Central memory CD8-positive, alpha-beta T cell (primary cell): ENCODE data around the gene NGB.
"Not testable (repeated sequence)": the region's sequence is repeated elsewhere in the genome, so short reads cannot be mapped to it uniquely, and the experiment has no call there.

ENCODE experiments used
- ATAC-seq: fragments of 150-1000 bp; cut with Tn5 transposase; replicated peaks from 2 replicates; pipeline ENCODE4 v1.10.0; 2022; ENCODE audit warnings: mild to moderate bottlenecking, moderate FRiP score, moderate number of reproducible peaks; ENCODE audit not compliant: poor library complexity, severe bottlenecking; ENCODE audit errors: extremely low read depth
- DNase-seq, 2 donors: peaks; one replicate each; pipeline ENCODE4 v3.0.0; 2021; ENCODE audit warnings: low spot score in 2 of 2
- H3K27ac Mint-ChIP-seq: one replicate; pipeline ENCODE4 v1.8.0; 2022; ENCODE audit warnings: low read depth, mild to moderate bottlenecking, moderate library complexity, mixed read lengths
- H3K27me3 Mint-ChIP-seq: one replicate; pipeline ENCODE4 v1.8.0; 2022; ENCODE audit warnings: mixed read lengths
- H3K36me3 Mint-ChIP-seq: one replicate; pipeline ENCODE4 v1.8.0; 2022; ENCODE audit warnings: mild to moderate bottlenecking, moderate library complexity, mixed read lengths; ENCODE audit not compliant: insufficient read depth
- H3K4me1 Mint-ChIP-seq: one replicate; pipeline ENCODE4 v1.8.0; 2022; ENCODE audit warnings: mixed read lengths
- H3K4me3 Mint-ChIP-seq: one replicate; pipeline ENCODE4 v1.8.0; 2022; ENCODE audit warnings: mild to moderate bottlenecking, moderate library complexity, mixed read lengths
- H3K9me3 Mint-ChIP-seq: one replicate; pipeline ENCODE4 v1.8.0; 2022; ENCODE audit warnings: mixed read lengths

The NGB gene

DNA sequence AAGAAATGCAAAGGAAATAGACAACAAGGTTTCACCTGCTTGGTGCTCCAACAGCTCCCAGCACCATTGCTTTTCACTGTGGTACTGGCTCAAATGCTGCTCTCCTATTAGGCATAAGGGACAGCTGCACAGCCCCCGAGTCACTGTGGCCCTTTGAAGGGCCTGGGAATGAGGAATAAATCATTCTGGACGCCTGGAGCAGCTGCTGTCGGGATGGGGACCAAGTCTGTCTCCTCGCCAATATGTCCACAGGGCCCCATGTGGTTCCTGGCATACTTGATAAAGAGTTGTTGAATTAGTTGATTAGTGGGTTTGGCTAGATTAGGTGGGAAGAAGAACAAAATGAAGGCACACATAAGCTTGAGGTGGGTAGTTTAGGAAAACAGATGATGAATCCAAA lies 13.1 kb upstream of the NGB start:
- H3K9me3 Mint-ChIP-seq: no peaks in the 10 kb centered on the region
- H3K4me3 Mint-ChIP-seq: no peak overlapping the region
- DNase-seq (no peak), ATAC-seq (no peak)
- no peaks in the 10 kb centered on the region for H3K4me1 Mint-ChIP-seq
- H3K27me3 Mint-ChIP-seq: no peaks in the 10 kb centered on the region
- peaks cover 6% of the 10 kb centered on the region for H3K36me3 Mint-ChIP-seq
- no peak overlapping the region for H3K27ac Mint-ChIP-seq

DNA sequence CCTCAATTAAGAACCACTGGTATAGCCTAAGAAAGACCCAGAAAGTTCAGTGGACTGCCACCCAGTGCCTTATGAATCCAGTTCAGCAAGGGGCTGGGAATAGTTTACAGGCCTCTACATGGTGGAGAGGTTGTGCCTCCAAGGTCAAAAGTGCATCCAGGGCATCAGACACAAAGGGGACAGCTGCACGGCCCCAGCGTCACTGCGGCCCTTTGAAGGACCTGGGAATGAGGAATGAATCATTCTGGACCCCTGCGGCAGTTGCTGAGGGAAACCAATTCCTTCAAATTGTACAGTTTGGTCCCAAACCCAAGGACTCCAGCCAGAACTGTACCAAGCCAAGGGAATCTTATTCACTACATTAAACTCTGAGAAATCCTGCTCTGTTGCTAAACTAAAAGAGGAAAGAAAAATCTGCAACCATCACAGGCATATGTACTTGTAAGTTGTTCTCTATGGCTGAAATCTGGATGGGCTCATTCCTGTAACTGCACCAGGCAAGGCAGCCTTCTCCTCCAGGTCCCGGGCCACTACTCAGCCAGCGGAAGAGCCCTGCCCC lies 10.9 kb upstream of the NGB start:
- Mint-ChIP-seq H3K36me3 (peaks cover 6% of the 10 kb centered on the region), H3K27me3 (no peaks in the 10 kb centered on the region), H3K9me3 (no peaks in the 10 kb centered on the region), H3K4me1 (no peaks in the 10 kb centered on the region), H3K4me3 (no peak overlapping the region), H3K27ac (no peak overlapping the region)
- DNase-seq (no peak), ATAC-seq (no peak)

DNA sequence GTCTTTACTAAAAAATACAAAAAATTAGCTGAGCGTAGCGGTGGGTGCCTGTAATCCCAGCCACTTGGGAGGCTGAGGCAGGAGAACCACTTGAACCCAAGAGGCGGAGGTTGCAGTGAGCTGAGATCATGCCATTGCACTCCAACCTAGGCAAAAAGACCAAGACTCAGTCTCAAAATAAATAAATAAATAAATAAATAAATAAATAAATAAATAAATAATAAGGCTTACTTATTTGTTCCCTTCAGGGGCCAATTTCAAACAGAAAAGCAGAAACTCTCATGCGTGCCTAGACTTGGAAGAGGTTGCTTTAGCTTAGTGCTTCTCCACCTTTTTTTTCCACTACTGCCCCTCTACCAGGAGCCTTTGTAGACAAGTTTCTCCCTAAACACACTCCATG lies 9.9 kb upstream of the NGB start:
- DNase-seq, H3K27ac Mint-ChIP-seq, ATAC-seq, H3K27me3 Mint-ChIP-seq, H3K4me1 Mint-ChIP-seq, H3K36me3 Mint-ChIP-seq, H3K4me3 Mint-ChIP-seq, H3K9me3 Mint-ChIP-seq: not testable (repeated sequence)

DNA sequence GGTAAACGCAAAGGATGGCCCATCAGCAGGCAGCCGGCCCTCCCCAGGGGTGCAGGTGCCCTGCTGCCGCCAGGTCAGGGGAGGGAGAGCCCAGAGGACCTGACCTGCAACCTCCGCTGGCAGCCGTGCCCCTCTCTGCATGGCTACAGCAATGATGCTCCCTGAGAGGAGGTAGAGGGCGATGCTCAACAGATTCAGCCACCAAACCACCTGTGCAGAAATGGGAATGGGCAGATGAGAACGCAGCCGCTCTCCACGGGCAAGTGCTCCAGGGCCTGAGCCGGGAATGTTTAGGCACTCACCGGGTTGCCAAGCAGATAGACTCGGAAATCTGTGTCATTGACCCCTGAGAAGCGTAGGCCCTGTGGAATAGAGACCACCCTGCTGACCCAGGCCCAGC lies 8.7 kb upstream of the NGB start:
- Mint-ChIP-seq H3K4me1 (no peaks in the 10 kb centered on the region), H3K4me3 (no peak overlapping the region), H3K36me3 (peaks cover 3% of the 10 kb centered on the region), H3K27ac (no peak overlapping the region), H3K27me3 (no peaks in the 10 kb centered on the region), H3K9me3 (no peaks in the 10 kb centered on the region)
- no peak for DNase-seq
- ATAC-seq: no peak

DNA sequence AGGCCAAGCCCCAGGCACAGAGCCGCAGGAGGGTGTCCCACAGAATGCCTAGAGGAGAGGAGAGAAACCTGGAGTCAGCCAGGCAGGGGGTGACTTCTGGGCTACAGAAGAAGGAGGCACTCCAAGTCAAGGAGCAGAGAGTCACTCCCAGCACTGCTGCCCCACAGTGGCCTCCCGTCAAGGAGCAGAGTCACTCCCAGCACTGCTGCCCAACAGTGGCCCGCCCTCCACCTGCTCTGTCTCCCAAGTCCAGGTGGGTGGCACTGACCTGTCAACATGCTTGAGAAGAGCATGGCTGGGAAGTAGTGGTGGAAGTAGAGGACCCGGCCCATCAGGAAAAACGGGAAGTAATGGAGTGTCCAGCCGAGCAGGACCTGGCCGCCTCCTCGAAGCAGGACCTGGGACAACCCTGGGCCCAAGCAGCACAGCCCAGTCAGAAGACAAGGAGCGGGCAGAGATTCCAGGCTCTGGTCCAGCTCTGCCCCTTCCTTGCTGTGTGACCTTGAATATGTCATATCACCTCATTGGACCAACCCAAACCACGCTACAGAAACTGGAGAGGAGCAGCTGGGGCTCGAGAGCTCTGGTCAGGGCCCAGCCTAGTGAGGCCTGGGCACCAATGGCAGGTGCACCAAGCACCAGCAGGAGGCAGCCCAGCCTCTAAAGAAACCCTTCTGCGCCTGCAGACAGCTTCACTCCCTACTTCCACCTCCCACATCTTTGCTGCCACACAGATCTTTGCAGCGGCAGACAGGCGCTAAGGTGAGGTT lies 7.6 kb upstream of the NGB start:
- DNase-seq: no peak
- H3K9me3 Mint-ChIP-seq: no peaks in the 10 kb centered on the region
- peaks cover 2% of the 10 kb centered on the region for H3K27me3 Mint-ChIP-seq
- no peak overlapping the region for H3K27ac Mint-ChIP-seq
- peaks cover 2% of the 10 kb centered on the region for H3K36me3 Mint-ChIP-seq
- H3K4me1 Mint-ChIP-seq: no peaks in the 10 kb centered on the region
- no peak overlapping the region for H3K4me3 Mint-ChIP-seq
- ATAC-seq: no peak

DNA sequence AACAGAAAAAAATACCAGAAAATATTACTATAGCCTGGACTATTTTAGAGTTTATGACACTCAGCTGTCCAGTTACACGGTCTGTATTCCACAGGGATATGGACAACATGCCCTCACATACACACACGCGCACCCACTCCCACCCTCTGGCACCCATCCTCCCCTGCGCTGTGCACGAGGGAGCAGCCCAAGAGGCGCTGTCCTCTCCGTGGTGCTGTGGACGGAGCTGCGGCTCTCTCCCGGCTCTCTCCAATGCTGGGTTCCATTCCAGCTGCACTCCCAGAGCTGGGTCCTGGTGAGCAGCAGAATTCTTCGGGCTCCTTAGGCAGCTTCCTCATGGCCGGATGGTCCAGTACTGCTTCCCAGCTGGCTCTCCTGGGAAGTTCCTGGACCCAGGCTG lies 6.0 kb upstream of the NGB start:
- H3K9me3 Mint-ChIP-seq: no peaks in the 10 kb centered on the region
- ATAC-seq: no peak
- peaks cover 19% of the 10 kb centered on the region for H3K27me3 Mint-ChIP-seq
- no peak for DNase-seq
- no peak overlapping the region for H3K27ac Mint-ChIP-seq
- no peaks in the 10 kb centered on the region for H3K4me1 Mint-ChIP-seq
- H3K36me3 Mint-ChIP-seq: no peaks in the 10 kb centered on the region
- no peak overlapping the region for H3K4me3 Mint-ChIP-seq

DNA sequence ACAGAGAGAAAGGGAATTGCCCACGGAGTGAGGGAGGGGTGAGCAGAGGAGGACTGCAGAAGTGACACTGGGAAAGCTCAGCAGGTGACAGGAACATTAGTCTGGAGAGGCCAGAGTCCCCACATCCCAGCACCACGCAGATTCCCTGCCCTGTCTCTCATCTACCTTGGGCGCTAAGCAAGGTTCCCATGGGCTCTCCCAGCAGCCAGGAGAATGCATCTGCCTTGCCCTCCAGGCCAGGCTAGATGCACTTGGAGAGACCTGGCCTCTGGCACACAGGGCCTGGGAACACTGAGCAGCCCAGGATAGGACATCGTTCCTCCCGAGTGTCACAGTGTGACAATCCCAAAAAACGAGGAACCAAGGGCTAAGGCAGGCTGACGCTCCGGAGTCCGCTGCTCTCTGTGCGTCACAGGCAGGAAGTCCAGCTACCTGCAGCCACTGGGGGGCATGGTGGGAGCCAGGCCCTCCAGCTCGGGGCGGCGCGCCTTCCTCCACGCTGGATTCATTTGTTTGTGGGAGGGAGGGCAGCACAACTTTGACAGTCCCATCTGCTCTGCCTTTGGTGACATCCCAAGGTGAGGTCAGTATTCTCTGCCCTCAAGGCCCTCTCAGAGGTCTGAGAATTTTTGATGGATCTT lies 5.4 kb upstream of the NGB start:
- Mint-ChIP-seq H3K27me3 (peaks cover 24% of the 10 kb centered on the region), H3K4me3 (no peak overlapping the region), H3K27ac (no peak overlapping the region), H3K9me3 (no peaks in the 10 kb centered on the region), H3K4me1 (no peaks in the 10 kb centered on the region), H3K36me3 (no peaks in the 10 kb centered on the region)
- ATAC-seq (no peak), DNase-seq (no peak)

DNA sequence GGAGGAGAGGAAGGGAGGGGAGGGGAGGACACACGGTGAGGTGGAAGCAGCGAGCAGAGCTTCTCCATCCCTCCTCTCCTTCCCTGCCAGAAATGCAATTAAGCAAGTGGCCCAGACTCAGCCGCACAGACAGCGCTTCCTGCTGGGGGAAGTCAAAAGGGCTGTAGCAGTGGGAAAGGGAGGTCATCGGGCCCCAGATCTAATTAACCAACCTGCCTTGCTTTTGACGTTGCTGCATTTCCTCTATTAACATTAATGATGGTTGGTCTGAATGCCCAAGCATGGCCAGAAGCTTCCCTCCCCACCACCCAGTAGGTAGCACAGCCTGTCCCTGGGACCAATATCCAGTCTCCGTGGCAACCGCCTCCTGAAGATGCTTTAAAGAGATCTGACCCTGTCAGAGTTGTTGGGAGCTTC lies 4.6 kb upstream of the NGB start:
- no peak for ATAC-seq
- Mint-ChIP-seq H3K27me3 (peaks cover 29% of the 10 kb centered on the region), H3K4me3 (no peak overlapping the region)

DNA sequence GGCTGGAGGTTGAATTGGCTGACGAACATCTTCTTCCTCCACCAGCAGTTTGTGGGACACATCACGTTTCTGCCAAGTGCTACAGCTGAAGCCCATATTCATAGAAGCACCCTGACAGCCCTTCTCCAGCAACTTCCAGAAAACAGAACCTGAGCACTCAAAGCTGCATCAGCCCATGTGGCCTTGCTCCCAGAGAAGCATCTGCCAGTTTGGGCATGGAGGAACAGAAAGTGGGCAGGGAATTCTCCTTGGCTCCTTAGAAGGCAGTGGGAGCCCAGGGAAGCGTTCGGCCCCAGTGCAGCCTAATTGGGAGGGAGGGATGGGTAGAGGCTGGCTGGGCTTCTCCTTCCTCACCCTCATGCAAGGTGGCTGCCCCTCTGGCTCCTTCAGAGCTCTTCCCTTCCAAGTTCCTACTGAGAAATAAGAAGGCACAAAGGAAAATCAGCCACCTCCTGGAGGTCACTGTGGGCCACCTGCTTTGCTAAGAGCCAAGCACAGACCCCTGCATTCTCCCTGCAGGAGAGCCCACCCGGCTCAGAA lies 4.1 kb upstream of the NGB start:
- no peak overlapping the region for H3K4me3 Mint-ChIP-seq
- H3K27me3 Mint-ChIP-seq: peaks cover 32% of the 10 kb centered on the region
- DNase-seq: no peak
- H3K36me3 Mint-ChIP-seq: no peaks in the 10 kb centered on the region
- no peaks in the 10 kb centered on the region for H3K4me1 Mint-ChIP-seq
- no peak overlapping the region for H3K27ac Mint-ChIP-seq
- ATAC-seq: no peak
- no peaks in the 10 kb centered on the region for H3K9me3 Mint-ChIP-seq

More for the DNA sequence above, 4.6 kb upstream of the NGB start:
- Mint-ChIP-seq H3K9me3 (no peaks in the 10 kb centered on the region), H3K36me3 (no peaks in the 10 kb centered on the region), H3K4me1 (no peaks in the 10 kb centered on the region), H3K27ac (no peak overlapping the region)
- no peak for DNase-seq

DNA sequence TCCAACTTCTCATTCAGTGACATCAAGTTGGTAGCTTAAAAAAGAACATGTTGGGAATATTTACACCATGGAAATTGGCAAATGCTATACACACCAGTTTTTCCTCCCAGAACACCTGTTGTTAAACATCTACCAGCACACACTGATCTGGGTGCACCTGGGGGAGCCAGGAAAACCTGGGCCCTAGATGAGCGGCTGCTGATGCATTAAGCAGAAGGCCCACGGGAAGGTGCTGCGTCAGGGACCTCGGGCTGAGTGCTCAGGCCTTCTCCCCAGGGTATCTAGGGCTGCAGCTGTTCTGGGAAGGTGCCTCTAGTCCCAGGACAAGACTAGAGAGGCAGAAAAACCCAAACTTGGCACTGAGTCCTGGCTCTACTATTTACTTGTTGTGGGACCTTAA lies 2.8 kb upstream of the NGB start:
- DNase-seq (no peak), ATAC-seq (no peak)
- H3K27me3 Mint-ChIP-seq: peaks cover 44% of the 10 kb centered on the region
- H3K9me3 Mint-ChIP-seq: no peaks in the 10 kb centered on the region
- no peaks in the 10 kb centered on the region for H3K4me1 Mint-ChIP-seq
- H3K27ac Mint-ChIP-seq: no peak overlapping the region
- H3K4me3 Mint-ChIP-seq: no peak overlapping the region
- no peaks in the 10 kb centered on the region for H3K36me3 Mint-ChIP-seq

DNA sequence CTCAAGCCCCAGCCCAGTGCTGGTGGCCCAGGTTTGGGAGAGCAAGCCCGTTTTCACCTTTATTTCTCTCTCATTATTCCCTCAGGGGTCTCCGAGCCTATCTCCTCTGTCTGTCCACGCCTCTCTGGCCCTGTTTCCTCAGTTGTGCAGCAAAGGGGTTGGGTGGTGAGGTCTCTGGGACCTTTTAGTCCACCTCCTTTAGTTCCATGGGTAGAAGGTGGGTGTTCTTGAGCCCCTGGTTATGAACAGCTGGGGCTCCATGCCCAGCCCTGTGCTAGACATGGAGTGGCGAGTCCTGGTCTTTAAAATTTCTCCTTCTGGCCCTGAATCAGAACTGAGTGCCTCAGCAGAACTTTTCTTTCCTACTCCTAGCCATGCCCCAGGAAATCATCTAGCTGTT lies 1.3 kb upstream of the NGB start:
- Mint-ChIP-seq H3K4me1 (no peaks in the 10 kb centered on the region), H3K27ac (no peak overlapping the region), H3K27me3 (peaks cover 58% of the 10 kb centered on the region), H3K4me3 (no peak overlapping the region), H3K36me3 (no peaks in the 10 kb centered on the region), H3K9me3 (no peaks in the 10 kb centered on the region)
- DNase-seq (no peak), ATAC-seq (no peak)

DNA sequence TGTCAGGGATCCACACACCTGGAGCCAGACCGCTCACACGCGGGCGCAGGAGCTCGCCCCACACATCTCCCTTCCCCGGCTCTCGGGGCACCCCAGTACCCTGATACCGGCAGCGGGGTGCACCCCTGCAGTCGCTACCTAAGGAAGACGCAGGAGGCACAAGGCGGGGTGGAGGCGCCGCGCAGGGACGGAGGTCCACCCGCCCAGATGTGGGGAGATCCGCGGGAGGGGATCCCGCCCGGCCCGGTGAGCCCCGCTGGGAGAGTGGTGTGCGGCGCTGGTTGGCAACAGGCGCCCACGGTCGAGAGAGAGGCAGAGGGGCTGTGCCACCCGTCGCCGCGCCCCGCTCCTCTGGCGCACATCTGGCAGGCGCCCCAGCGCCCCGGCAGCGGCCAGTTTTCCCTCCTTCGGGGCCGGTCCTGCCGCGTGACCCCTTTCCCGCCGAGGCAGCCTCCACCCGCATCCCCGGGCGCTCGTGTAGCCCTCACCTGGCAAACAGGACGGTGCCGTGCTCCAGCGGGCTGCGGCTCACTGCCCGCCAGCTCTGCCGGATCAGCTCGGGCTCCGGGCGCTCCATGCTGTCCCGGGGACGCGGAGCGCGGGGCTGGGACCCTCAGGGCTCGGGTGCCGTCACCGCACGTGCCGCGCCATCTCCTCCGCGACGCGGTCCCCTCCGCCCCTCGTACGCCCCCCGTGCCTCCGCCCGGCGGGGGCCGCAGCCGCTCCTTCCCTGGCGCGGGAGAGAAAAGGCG lies 469 bp downstream of the NGB start:
- Mint-ChIP-seq H3K36me3 (no peaks in the 10 kb centered on the region), H3K4me3 (no peak overlapping the region), H3K27me3 (peaks cover 58% of the 10 kb centered on the region), H3K27ac (no peak overlapping the region), H3K9me3 (no peaks in the 10 kb centered on the region), H3K4me1 (no peaks in the 10 kb centered on the region)
- ATAC-seq (no peak), DNase-seq (no peak)
